Stimulated activated CD8-positive, alpha-beta memory T cell treated with anti-CD3 and anti-CD28 coated beads, Interleukin-2, amount 100 ng/mL, for 1 hour (primary cell): ENCODE measurements around the gene ZFHX3.

ENCODE experiments used
- DNase-seq, 2 donors: peaks; one replicate each; pipeline ENCODE4 v3.0.0-alpha.2; 2020; ENCODE audit warnings: low read depth in 2 of 2

The ZFHX3 gene

GRCh38 chr16:73067671-73068540, 20.0 kb upstream of the ZFHX3 start:
- DNase-seq: no peak

GRCh38 chr16:73066927-73067670, 19.2 kb upstream of the ZFHX3 start:
- DNase-seq: no peak

GRCh38 chr16:73066331-73066926, 18.5 kb upstream of the ZFHX3 start:
- DNase-seq: no peak

- DNase-seq: no peak
Observed at GRCh38 chr16:73065632-73066330, 17.9 kb upstream of the ZFHX3 start.

GRCh38 chr16:73064994-73065545, 17.1 kb upstream of the ZFHX3 start:
- no peak for DNase-seq

- no peak for DNase-seq
Observed at GRCh38 chr16:73064212-73064993, 16.5 kb upstream of the ZFHX3 start.

- no peak for DNase-seq
Observed at GRCh38 chr16:73063854-73064211, 15.9 kb upstream of the ZFHX3 start.

- DNase-seq: no peak
Observed at GRCh38 chr16:73062743-73063733, 15.1 kb upstream of the ZFHX3 start.

GRCh38 chr16:73062001-73062616, 14.2 kb upstream of the ZFHX3 start:
- DNase-seq: no peak

GRCh38 chr16:73060892-73061490, 13.1 kb upstream of the ZFHX3 start:
- DNase-seq: no peak

- no peak for DNase-seq
Observed at GRCh38 chr16:73059779-73060615, 12.1 kb upstream of the ZFHX3 start.

- no peak for DNase-seq
Observed at GRCh38 chr16:73058616-73059409, 10.9 kb upstream of the ZFHX3 start.

GRCh38 chr16:73058221-73058615, 10.3 kb upstream of the ZFHX3 start:
- no peak for DNase-seq

- DNase-seq: no peak
Observed at GRCh38 chr16:73057291-73058210, 9.6 kb upstream of the ZFHX3 start.

- no peak for DNase-seq
Observed at GRCh38 chr16:73056921-73057290, 9.0 kb upstream of the ZFHX3 start.

GRCh38 chr16:73056448-73056847, 8.5 kb upstream of the ZFHX3 start:
- no peak for DNase-seq
